ENCODE results near the gene DNAJC6.
A peak's percentile ranks its signal among the peaks of the same experiment; 100 is the strongest.
"Not testable (repeated sequence)": the region's sequence is repeated elsewhere in the genome, so short reads cannot be mapped to it uniquely, and the experiment has no call there.

The DNAJC6 gene

DNA sequence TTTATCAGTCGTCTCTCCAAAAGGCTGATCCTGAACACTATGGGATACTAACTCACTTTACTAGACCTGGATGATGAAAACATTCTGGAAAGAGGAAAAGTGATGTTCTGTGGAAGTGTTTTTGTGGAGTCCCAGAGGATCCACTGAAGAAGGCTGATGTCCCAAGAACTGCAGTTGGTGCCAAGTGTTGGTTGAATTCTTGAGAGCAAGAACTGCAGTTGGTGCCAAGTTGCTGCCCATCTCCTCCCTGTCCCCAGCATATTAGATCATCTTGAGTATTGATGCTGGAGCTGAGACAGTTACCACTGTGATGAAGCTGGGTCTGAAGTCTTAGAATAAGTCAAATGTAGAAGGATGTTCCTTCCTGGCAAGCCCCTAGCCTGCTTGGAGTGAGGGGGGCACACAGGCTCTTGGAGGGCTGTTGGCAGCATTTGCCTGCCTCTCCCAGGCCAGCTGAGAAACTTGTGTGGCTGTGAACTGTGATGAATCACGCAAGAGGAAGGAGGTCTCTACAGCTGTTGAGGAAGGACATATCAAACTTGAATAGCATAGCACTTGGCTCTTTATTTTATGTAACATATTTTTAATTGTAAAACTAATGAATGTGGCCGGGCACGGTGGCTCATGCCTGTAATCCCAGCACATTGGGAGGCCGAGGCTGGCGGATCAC, 48.1 kb downstream of the DNAJC6 start:
- no peak for DNase-seq (ENCODE audit: low spot score)

DNA sequence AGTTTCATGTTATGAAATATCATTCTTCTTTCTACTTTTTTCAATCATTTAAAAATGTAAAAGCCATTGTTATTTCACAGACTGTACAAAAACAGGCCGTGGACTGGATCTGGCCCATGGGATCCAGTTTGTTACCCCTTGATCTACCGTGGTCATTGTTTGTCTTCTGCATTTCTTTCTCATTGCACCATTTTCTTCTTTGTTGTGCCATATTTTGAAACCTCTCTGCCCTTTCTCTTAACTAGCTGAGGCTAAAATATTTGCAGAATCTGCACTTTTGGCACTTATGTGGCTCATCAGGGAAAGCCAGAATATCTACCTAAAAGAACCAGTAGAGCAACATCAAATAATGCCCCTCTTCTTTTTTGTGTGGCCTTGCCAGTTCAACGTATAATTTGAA, 50.5 kb downstream of the DNAJC6 start:
- DNase-seq (ENCODE audit: low spot score), result no peak

DNA sequence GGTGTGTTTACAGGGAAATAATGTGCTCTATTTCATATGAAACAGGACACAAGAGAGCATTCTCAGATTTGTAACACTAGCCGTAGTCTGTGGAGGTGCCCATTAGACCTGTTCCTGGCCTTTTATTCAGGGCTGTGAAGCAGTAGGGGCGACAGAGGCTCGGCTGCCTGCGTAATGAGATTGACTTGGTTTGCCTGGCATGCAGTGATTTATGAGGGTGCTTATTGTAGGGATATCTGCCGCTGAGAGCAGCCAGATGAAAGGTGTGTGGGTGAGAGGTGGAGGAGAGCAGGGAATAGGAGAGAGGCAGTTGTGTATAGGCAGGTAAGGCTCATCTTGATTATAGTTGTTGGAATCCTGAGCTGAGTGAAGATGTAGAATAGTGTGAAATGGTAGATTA, 51.3 kb downstream of the DNAJC6 start:
- no peak for DNase-seq (ENCODE audit: low spot score)

DNA sequence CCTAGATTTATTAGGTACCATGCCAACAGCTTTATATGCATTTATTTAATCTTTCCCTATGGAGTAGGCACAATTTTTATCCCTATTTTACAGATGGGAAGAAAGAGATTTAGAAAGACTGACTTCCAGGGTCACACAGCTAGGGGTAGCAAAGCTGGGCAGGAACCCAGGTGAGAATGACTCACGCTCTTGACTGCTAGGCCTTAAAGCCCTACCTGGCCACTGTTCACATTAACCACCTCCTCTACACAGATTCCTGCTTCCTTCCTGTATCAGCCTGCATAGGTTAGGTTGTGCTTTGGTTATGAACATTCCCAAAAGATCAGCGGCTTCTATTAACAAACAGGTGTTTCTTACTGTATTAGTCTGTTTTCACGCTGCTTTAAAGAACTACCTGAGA, 53.2 kb downstream of the DNAJC6 start:
- no peak for DNase-seq (ENCODE audit: low spot score)

DNA sequence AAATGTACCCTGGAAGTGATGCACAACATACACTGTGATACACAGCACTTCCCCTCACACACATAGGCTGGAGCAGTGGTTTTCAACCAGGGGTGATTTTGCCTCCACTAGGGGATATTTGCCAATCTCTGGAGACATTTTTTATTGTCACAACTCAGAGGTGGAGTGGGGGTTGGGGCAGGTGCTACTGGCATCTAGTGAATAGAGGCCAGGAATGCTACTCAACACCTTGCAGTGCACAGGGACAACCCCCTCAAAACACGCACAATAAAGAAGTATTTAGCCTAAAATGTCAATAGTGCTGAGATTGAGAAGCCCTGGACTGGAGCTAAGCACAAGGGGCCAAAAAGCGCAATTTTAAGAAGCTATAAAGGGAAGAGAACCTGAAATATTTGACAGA, 54.1 kb downstream of the DNAJC6 start:
- DNase-seq (ENCODE audit: low spot score), result no peak

DNA sequence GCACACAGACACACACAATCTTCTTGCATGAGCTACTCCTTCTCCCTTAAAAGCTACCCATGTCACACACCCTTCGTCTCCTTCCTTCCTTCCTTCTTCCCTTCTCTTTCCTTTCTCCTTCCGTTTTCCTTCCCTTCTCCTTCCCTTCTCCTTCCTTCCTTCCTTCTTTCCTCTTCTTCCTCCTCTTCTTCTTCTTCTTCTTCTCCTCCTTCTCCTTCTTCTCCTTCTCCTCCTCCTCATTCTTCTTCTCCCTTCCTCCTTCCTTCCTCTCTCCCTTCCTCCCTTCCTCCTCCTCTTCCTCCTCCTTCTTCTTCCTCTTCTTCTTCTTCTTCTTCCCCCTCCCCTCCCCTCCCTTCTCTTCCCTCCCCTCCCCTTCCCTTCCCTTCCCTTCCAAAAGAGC, 59.1 kb downstream of the DNAJC6 start:
- no peak for DNase-seq (ENCODE audit: low spot score)

DNA sequence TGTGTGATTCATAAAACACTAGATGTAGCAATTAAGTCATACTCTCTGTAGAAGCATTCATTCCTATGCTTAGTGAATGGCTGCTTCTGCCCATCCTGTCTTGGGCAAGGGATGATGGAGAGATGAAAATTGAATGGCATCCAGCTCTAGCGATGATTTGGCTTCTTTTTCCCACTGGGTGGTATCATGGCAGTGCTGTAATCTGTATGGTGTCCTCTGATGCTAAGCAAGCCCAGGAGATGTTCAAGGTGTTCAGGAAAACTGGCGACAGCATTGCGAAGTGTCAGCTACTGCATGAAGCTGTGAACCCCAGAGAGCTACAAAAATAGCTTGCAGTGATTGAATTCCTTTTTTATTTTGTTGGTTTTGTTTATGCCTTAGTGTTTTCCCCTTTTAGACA, 62.2 kb downstream of the DNAJC6 start:
- no peak for DNase-seq (ENCODE audit: low spot score)

DNA sequence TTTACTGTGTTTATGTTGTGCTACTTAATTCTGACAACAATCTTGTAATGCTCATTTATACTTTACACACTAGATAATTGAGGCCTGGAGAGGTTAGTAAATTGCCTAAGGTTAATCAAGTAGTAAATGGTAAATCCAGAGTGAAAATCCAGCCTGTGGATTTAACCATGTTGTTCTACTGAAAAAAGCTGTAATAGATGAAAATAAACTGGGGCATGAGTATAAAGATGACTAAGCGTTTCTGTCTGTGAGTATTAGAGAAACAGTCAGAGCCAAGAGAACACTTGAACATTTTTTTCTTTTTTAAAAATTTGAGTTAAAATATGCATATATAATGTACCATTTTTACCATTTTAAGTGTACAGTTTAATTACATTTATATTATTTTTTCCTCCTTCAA, 63.2 kb downstream of the DNAJC6 start:
- DNase-seq (ENCODE audit: low spot score), result peak; percentile 4

DNA sequence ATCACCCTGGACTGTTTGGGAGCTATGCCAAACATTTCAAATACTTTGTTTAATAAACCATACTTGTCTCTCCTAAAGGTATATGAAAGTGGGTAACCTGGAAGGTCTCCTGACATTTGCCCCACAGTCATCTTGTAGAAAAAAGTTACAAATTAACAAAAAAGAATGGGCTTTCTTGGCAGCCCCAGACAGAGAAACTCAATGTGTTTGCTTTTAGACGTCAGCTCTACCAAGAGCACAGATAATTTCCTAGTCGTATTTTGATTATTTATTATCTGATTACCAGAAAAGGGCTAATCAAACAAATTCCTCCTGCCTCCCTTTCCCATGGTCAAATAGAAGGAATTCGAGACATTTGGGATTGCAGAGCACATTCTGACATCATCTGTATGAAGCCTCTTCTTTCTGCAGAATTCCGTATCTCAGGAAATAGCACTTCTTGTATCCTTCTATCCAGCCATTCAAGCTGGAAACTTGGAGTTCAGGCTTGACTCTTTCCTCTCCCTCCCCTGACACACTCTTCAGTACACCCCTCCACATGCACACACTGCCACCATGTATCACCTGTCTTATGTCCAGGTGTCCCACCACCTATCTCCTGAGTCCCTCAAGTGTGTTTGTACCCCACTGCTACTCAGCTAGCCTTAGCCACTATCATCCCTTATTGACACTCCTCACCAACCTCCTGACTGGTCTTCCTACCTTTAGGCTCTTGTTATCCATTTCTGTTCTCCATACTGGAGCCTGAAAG, 68.3 kb downstream of the DNAJC6 start:
- no peak for DNase-seq (ENCODE audit: low spot score)

DNA sequence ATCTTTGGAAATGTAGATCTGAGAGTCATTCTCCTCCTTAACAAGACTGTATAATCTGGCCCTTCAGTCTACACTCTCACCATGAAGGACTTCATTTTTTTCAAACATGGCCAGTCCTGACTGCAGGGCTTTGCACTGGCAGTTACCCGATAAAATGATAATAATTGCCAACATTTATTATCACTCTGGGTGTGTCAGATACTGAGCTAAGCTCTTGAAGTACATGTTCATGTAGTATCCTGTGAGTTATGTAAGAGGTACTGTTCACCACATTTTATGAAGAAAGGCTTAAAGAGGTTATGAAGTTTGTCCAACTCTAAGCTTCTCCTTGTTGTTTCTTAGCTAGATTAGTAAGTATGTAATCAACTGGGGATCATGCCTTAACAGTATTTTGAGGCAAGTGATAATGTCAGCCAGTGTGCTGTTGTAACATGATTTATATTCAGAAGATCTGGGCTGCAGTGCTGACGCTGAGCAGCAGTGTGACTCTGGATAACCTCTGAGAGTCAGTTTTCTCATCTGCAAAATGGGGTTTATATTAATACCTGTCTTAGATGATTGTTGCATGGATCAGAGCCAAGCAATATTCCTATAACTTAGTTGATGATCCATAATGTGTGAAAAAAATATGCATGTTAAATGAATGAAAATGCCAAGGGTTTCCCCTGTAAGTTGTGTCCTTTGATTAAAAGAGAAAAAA, 69.1 kb downstream of the DNAJC6 start:
- DNase-seq (ENCODE audit: low spot score), result no peak

DNA sequence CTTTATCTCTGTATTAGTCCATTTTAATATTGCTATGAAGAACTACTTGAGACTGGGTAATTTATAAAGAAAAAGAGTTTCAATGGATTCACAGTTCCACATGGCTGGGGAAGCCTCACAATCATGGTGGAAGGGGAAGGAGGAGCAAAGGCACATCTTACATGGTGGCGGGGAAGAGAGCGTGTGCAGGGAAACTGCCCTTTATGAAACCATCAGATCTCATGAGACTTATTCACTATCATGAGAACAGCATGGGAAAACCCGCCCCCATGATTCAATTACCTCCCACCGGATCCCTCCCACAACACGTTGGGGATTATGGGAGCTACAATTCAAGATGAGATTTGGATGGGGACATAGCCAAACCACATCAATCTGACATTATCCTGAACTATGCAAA, 75.1 kb downstream of the DNAJC6 start:
- DNase-seq (ENCODE audit: low spot score), result not testable (repeated sequence)

DNA sequence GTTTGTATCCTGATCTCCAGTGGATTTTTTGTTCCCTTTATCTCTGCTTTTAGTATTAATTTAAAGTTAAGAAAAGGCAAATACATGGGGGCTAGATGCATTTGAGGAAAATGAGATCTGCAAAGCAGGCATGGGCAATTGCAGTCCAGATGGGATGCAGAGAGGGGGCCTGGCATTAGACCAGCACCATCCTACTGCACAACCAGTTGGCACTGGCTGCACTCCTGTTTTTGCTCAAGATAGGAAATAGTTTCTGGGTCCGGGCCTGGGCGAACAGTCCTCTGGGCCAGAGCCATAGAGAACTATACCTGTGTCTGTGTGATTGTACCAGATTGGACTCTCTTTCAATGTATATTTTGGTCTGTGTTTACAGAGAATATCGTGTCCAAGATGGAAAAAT, 77.1 kb downstream of the DNAJC6 start:
- DNase-seq (ENCODE audit: low spot score), result no peak

DNA sequence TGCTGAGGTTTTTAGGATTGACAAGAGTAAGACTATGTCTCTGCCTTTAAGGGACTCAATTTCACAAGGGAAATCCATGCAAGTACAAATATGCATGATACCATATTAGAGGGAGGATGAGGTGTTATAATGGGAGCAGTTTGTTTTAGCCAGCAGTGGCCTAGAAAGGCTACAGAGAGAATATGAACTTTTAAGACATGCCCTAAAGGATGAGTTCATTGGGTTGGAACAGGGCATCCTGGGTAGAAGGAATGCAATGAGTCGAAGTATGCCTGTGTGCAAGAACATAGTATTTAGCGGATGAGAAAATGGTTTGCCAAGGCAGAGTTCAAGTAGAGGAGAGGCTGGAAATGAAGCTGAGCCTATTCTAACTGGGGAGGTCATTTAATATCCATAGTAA, 78.5 kb downstream of the DNAJC6 start:
- no peak for DNase-seq (ENCODE audit: low spot score)

DNA sequence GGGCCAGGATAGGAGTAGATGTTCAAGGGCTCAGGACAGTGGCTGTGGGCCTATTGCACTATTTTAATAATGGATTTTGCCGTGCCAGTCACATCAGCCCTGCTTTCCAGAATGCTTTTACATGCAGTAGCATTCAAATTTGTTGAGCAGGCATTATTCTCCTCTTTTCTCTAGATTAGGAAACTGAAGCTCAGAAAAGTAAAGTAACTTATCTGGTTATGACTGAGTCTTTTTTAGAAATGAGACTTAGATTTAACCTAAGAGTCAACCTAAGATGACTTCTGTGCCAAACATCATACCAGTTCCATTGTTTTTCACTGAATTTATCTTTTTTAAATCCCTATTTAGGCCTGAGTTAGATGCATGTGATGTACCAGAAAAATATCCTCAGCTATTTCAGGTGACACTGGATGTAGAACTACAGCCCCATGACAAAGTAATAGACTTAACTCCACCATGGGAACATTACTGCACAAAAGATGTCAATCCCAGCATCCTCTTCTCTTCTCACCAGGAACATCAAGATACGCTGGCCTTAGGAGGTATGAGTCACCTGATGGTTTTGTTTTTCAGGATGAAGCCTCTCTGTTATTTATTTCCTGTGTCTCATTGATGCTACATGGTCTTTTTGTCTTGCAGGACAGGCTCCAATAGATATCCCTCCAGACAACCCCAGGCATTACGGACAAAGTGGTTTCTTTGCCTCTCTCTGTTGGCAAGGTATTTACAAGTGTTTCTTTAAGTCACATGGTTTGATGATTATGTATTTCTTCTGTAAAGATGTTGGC, 79.8 kb downstream of the DNAJC6 start:
- DNase-seq (ENCODE audit: low spot score), result no peak

DNA sequence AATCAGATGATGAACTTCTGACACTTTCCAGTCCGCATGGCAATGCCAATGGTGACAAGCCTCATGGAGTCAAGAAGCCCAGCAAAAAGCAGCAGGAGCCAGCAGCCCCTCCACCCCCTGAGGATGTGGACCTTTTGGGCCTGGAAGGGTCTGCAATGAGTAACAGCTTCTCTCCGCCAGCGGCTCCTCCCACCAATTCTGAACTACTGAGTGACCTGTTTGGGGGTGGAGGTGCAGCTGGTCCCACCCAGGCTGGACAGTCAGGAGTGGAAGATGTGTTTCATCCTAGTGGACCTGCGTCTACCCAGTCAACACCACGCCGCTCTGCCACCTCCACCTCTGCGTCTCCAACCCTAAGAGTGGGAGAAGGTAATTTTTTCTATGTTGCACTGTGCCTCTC, 83.2 kb downstream of the DNAJC6 start:
- no peak for DNase-seq (ENCODE audit: low spot score)

DNA sequence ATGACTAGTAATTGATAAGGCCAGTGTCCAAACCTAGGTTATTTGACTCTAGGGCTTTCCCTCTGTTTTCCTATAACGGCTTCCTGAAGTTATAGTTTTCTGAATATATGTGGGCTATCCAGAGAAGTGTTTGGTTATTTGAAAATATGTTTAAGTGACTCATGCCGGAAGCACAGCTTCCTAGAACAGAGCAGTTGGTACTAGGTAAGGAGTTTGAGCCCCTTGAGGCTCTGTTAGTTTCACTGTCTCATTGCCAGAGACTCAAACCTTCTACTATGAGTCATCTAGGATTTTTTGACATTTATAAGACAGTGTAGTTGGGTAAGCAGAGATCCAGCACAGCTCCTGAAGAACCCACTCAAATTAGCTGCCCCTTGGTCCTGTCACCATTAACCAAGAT, 84.0 kb downstream of the DNAJC6 start:
- peak; percentile 9 for DNase-seq (ENCODE audit: low spot score)

DNA sequence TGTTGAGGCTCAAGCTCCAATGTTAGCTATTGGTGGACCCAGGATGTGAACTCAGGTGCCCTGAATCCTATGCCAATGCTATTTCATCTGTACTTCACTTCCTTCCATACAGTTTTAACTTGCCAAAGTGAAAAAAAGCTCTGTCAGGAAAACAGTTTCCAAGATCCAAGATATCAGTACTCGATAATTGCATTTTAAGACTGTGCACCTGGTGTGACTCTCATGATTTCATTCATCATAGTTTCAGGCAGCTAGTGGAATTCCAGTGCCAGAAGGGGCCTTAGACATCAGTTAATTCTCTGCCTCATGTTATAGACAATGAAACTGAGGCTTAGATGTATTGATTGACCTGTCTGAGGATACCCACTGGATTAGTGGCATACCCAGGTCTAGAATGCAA, 84.6 kb downstream of the DNAJC6 start:
- no peak for DNase-seq (ENCODE audit: low spot score)

DNA sequence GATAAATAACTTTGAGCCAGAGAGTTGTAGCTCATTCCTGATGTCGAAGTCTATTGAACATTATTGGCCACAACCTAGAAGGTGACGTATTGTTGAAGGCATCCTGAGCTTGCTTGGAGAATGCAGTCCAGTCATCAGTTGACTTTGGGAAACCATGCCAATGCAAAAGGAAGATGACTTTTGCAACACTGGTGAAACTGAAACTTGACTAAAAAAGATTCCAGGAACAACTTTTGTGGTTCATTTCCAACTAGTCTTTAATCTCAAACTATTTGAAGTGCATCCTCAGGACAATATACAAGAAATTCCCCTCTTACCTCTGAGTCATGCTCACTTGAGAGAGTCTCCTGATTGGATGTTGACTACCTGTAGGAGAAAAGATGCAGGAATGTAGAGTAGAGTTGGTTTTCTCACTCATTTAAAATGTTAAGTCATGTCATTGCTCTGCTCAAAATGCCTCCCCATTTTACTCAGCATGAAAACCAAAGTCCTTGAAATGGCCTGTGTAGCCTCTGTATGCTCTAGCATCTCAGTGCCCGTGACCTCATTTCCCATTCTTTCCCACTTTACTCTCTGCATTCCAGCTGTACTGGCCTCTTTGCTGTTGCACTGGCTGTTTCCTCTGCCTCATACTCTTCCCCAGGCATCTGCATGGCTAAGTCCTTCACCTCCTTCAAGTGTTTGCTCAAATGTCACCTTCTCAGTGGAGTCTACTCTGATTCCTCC, 86.7 kb downstream of the DNAJC6 start:
- DNase-seq (ENCODE audit: low spot score), result no peak

DNA sequence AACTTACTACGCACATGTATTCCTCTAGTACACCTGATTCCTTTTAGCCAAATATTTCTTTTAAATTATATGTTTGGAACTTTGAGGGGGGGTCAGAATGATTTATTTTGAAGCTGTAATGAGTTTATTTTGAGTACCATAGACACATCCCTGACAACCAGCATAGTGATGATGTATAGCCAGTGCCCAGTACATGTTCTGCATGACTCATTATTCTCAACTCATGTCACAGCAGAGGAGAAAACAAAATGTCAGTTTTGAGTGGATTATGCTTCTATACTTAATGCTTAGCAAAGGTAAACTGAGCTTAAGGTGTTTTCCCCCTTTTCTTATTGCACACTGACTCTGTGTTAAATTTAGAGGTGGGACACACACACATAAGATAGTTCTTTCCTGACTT, 88.7 kb downstream of the DNAJC6 start:
- no peak for DNase-seq (ENCODE audit: low spot score)

DNA sequence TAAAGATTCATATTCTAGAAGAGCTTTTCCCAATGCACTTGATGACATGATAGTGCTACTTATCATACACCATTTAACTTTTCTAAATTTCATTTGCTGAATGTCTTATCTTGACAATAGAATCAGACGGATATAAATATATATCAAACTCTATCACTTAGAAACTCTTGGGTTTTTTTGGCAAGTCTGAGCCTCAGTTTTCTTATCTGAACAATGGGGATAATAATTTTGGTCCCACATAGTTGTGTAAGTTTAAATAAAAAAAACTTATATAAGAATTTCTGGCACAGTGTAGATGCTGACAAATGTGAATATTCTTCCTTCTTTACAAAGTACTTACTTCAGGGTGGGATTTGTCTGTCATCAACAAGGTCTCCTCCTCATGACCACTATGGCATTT, 89.7 kb downstream of the DNAJC6 start:
- no peak for DNase-seq (ENCODE audit: low spot score)

DNA sequence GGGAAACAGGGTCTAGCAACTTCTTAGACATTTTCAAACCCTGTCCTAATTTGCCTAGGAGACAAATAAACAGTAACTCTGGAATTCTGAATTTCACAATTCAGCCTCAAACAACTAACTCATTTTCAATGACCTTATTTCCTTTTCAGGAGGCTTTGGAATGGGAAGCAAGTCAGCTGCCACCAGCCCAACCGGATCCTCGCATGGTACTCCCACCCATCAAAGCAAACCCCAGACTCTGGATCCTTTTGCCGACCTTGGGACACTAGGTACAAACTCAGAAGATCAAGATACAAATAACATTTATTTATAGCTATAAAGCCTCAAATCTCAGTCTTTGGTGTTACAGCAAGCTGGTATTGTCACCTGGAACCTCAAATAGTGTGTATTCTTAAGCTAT, 92.3 kb downstream of the DNAJC6 start:
- DNase-seq (ENCODE audit: low spot score), result no peak

DNA sequence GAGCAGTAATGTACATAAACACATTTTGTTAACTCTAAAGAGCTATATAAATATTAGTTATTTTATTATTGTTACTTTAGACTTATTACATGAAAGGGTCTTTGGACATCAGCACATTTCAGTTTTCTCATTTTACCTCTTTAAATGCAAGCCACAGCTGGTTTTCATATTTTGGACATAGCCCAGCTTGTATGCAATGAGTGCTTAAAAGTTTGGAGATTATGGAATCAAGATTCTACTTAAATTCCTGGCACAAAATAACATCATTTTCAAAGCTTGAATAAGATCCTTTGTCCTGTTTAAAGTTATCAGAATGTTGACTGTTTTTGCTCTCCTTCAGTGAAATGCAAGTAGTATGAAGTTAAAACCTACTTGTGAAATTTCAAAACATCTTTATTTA, 95.6 kb downstream of the DNAJC6 start:
- DNase-seq (ENCODE audit: low spot score), result no peak
